ENCODE results near the gene EDAR.

EDAR gene

GRCh38 chr2:108854484-108854883, 134.5 kb downstream of the EDAR start:
- DNase-seq (ENCODE audit: low read depth in 2 of 2) = no peak

- DNase-seq (ENCODE audit: low read depth in 2 of 2) = no peak
Measured at GRCh38 chr2:108853421-108853820, 135.6 kb downstream of the EDAR start.

- no peak for DNase-seq (ENCODE audit: low read depth in 2 of 2)
Measured at GRCh38 chr2:108852375-108852774, 136.6 kb downstream of the EDAR start.

GRCh38 chr2:108847000-108847399, 142.0 kb downstream of the EDAR start:
- DNase-seq (ENCODE audit: low read depth in 2 of 2) = no peak

DNA sequence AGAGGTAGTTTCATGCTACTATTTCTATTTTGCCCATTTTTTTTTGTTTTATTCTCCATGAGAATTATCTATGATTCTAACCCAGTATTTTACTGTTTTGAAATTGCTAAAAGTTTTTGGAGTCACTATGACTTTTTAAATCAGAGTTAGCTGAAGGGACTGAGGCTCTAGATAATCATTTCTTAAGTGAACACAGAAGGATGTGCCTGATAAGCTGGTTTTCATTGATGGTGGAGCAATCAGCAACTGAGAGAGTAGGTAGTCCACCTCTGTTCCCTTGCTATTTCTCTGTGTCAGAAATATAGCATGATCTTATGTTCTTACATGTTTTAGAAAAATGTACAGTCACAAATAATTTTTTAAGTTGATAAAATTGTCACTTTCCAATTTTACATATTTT, 143.1 kb downstream of the EDAR start:
- DNase-seq (ENCODE audit: low read depth in 2 of 2) = no peak

Measured in stimulated activated CD8-positive, alpha-beta memory T cell treated with anti-CD3 and anti-CD28 coated beads, Interleukin-15, amount 100 ng/mL, for 48 hours (primary cell).